Posterior vena cava (tissue), 2 donors: ENCODE data around the gene LNPEP. TPM values are rescaled to one million over a fixed set of nuclear protein-coding genes. Genes with fewer than 3 reads are reported as not detected.

ENCODE experiments used
- DNase-seq: peaks from one replicate; pipeline ENCODE4 v3.0.0-alpha.2; 2020; ENCODE audit warnings: low spot score
- intact Hi-C, 2 donors: fragments of 100-400 bp; cut with DNase I; formaldehyde crosslinking; loops; one replicate each; pipeline versions ENCODE4 v1.14.1 to v1.14.2; 2022 to 2023
- total RNA-seq, 2 donors: library from RNA; stranded (reverse); fragmentation: NEBNext Ultra II Directional; extraction: Animal tissue kit (Norgen Biotek cat#: 25700); gene quantifications; one replicate each; pipeline ENCODE4 v1.2.1, GENCODE V29; 2021
- donor health status: DM: yes; HTN: yes; CAD: no.
- donor health status: DM: yes; HTN: yes; CAD: no.

The LNPEP gene
- total RNA-seq, 2 donors from 2014 or later, result 50.9 to 52.4 TPM

GRCh38 chr5:96952118-96952750 is 16.4 kb downstream of the LNPEP start:
- no peak for DNase-seq
- intact Hi-C loops, result no loop called here

GRCh38 chr5:96952974-96953730 is 17.3 kb downstream of the LNPEP start:
- no peak for DNase-seq
- intact Hi-C loops, result no loop called here

- intact Hi-C loops, result no loop called here
Measured at GRCh38 chr5:96957254-96958049, 21.6 kb downstream of the LNPEP start.

GRCh38 chr5:96958977-96959376 is 23.1 kb downstream of the LNPEP start:
- no peak for DNase-seq
- intact Hi-C loops, result no loop called here

More at GRCh38 chr5:96957254-96958049, 21.6 kb downstream of the LNPEP start:
- DNase-seq, result no peak

GRCh38 chr5:96961053-96961452 is 25.2 kb downstream of the LNPEP start:
- intact Hi-C loops, result no loop called here
- DNase-seq, result no peak

GRCh38 chr5:96962540-96962991 is 26.7 kb downstream of the LNPEP start:
- no peak for DNase-seq
- intact Hi-C loops, result no loop called here

GRCh38 chr5:96963267-96963666 is 27.4 kb downstream of the LNPEP start:
- peak; percentile 84 for DNase-seq

GRCh38 chr5:96966801-96967200 is 30.9 kb downstream of the LNPEP start:
- intact Hi-C loops, result no loop called here
- DNase-seq, result no peak

More at GRCh38 chr5:96963267-96963666, 27.4 kb downstream of the LNPEP start:
- intact Hi-C loops, result no loop called here

- intact Hi-C loops, result no loop called here
- DNase-seq, result no peak
Measured at GRCh38 chr5:96967400-96967799, 31.5 kb downstream of the LNPEP start.

GRCh38 chr5:96968074-96968473 is 32.2 kb downstream of the LNPEP start:
- no peak for DNase-seq
- intact Hi-C loops, result no loop called here

GRCh38 chr5:96968614-96969013 is 32.7 kb downstream of the LNPEP start:
- no peak for DNase-seq
- intact Hi-C loops, result no loop called here

GRCh38 chr5:96969366-96969765 is 33.5 kb downstream of the LNPEP start:
- intact Hi-C loops, result no loop called here
- DNase-seq, result no peak

GRCh38 chr5:96972599-96973334 is 36.9 kb downstream of the LNPEP start:
- DNase-seq, result no peak
- intact Hi-C loops, result no loop called here

- intact Hi-C loops, result no loop called here
- DNase-seq, result no peak
Measured at GRCh38 chr5:96973532-96974401, 37.9 kb downstream of the LNPEP start.

GRCh38 chr5:96975656-96976055 is 39.8 kb downstream of the LNPEP start:
- DNase-seq, result no peak
- intact Hi-C loops, result no loop called here

- no peak for DNase-seq
- intact Hi-C loops, result no loop called here
Measured at GRCh38 chr5:96977228-96977627, 41.3 kb downstream of the LNPEP start.

GRCh38 chr5:96978812-96979449 is 43.1 kb downstream of the LNPEP start:
- no peak for DNase-seq
- intact Hi-C loops, result no loop called here
